ENCODE measurements around the gene KMT2D. TPM values are rescaled to one million over a fixed set of nuclear protein-coding genes. Genes with fewer than 3 reads are reported as not detected.

The KMT2D gene
- total RNA-seq, 1 donor from 2014 or later, result 136 TPM

GRCh38 chr12:49092816-49093406, 32.3 kb upstream of the KMT2D start:
- TF ChIP-seq, protein P1, sequence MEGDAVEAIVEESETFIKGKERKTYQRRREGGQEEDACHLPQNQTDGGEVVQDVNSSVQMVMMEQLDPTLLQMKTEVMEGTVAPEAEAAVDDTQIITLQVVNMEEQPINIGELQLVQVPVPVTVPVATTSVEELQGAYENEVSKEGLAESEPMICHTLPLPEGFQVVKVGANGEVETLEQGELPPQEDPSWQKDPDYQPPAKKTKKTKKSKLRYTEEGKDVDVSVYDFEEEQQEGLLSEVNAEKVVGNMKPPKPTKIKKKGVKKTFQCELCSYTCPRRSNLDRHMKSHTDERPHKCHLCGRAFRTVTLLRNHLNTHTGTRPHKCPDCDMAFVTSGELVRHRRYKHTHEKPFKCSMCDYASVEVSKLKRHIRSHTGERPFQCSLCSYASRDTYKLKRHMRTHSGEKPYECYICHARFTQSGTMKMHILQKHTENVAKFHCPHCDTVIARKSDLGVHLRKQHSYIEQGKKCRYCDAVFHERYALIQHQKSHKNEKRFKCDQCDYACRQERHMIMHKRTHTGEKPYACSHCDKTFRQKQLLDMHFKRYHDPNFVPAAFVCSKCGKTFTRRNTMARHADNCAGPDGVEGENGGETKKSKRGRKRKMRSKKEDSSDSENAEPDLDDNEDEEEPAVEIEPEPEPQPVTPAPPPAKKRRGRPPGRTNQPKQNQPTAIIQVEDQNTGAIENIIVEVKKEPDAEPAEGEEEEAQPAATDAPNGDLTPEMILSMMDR (IDR thresholded peaks at IDR 0.05), result no peak
- POLR2A ChIA-PET, result interaction anchor here (0.7 to 2.0 kb wide), 6 partner anchors 14 to 39 kb away, joined by 3 to 7 read pairs (median 4); partner anchors contain the start of gene RHEBL1

GRCh38 chr12:49092086-49092815, 31.7 kb upstream of the KMT2D start:
- Mint-ChIP-seq H3K4me1 (peaks cover 59% of the 10 kb centered on the region), H3K27ac (no peak overlapping the region), H3K4me3 (peak overlapping the region; percentile 57), H3K36me3 (ENCODE audit: low read depth) (peaks cover 7% of the 10 kb centered on the region), H3K9me3 (no peaks in the 10 kb centered on the region), H3K27me3 (peaks cover 56% of the 10 kb centered on the region)
- ATAC-seq (ENCODE audit: low read depth) (peak; percentile 48), DNase-seq (peak; percentile 53)
- TF ChIP-seq, protein P1 (IDR thresholded peaks at IDR 0.05), result no peak
- ChIA-PET CTCF (interaction anchor here (1.0 to 6.5 kb wide), 6 partner anchors 15 to 239 kb away, joined by 5 to 79 read pairs (median 14); partner anchors contain the start of gene RHEBL1), POLR2A (interaction anchor here (1.2 to 1.7 kb wide), 4 partner anchors 23 to 38 kb away, joined by 3 to 8 read pairs (median 5); partner anchors contain the start of genes RHEBL1 and TUBA1B)
- intact Hi-C loops (cut with micrococcal nuclease), result loop anchor here (1.0 to 5.0 kb wide), 3 partner anchors 28 to 110 kb away; no protein-coding TSS in a partner anchor

More at GRCh38 chr12:49092816-49093406, 32.3 kb upstream of the KMT2D start:
- intact Hi-C loops (cut with micrococcal nuclease), result loop anchor here (1.0 to 5.0 kb wide), 3 partner anchors 29 to 111 kb away; no protein-coding TSS in a partner anchor
- Mint-ChIP-seq H3K27ac (no peak overlapping the region), H3K36me3 (ENCODE audit: low read depth) (peaks cover 11% of the 10 kb centered on the region), H3K4me1 (peaks cover 58% of the 10 kb centered on the region), H3K4me3 (no peak overlapping the region), H3K27me3 (peaks cover 56% of the 10 kb centered on the region), H3K9me3 (no peaks in the 10 kb centered on the region)
- CTCF ChIA-PET, result interaction anchor here (1.0 to 6.5 kb wide), 6 partner anchors 14 to 240 kb away, joined by 5 to 79 read pairs (median 14); partner anchors contain the start of gene RHEBL1
- DNase-seq, result no peak
- ATAC-seq (ENCODE audit: low read depth), result no peak

DNA sequence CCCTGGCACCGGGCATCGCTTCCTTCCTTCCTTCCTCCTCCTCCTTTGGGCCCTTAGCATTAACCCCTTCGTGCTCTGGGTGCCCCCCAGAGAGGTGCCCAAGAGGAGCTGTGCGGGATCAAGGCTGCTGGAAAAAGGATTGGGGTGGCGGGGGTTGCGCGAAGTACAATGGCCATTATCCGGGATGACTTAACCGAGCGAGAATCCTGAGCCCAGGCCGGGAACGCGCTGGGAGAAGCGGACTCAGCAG, 31.2 kb upstream of the KMT2D start:
- H3K27me3 Mint-ChIP-seq, result peaks cover 56% of the 10 kb centered on the region
- DNase-seq (no peak), ATAC-seq (ENCODE audit: low read depth) (no peak)
- H3K4me1 Mint-ChIP-seq, result peaks cover 59% of the 10 kb centered on the region
- intact Hi-C loops (cut with micrococcal nuclease), result loop anchor here (1.0 to 5.0 kb wide), 3 partner anchors 27 to 109 kb away; no protein-coding TSS in a partner anchor
- no peak overlapping the region for H3K4me3 Mint-ChIP-seq
- ChIA-PET POLR2A (interaction anchor here (1.2 to 1.7 kb wide), 4 partner anchors 22 to 39 kb away, joined by 3 to 8 read pairs (median 5); partner anchors contain the start of genes RHEBL1 and TUBA1B), CTCF (interaction anchor here (1.0 to 6.5 kb wide), 6 partner anchors 15 to 239 kb away, joined by 5 to 79 read pairs (median 14); partner anchors contain the start of gene RHEBL1)
- peaks cover 7% of the 10 kb centered on the region for H3K36me3 Mint-ChIP-seq (ENCODE audit: low read depth)
- TF ChIP-seq, protein P1 (IDR thresholded peaks at IDR 0.05), result no peak
- H3K9me3 Mint-ChIP-seq, result no peaks in the 10 kb centered on the region
- H3K27ac Mint-ChIP-seq, result no peak overlapping the region

- ChIA-PET CTCF (interaction anchor here (1.4 to 6.5 kb wide), 4 partner anchors 22 to 144 kb away, joined by 6 to 79 read pairs (median 14); partner anchors contain the start of gene RHEBL1), POLR2A (interaction anchor here (1.2 to 1.7 kb wide), 4 partner anchors 22 to 39 kb away, joined by 3 to 8 read pairs (median 5); partner anchors contain the start of genes RHEBL1 and TUBA1B)
- DNase-seq (no peak), ATAC-seq (ENCODE audit: low read depth) (no peak)
- Mint-ChIP-seq H3K27me3 (peaks cover 56% of the 10 kb centered on the region), H3K36me3 (ENCODE audit: low read depth) (peaks cover 3% of the 10 kb centered on the region), H3K27ac (no peak overlapping the region), H3K4me1 (peaks cover 59% of the 10 kb centered on the region), H3K4me3 (peak overlapping the region; percentile 41), H3K9me3 (no peaks in the 10 kb centered on the region)
- intact Hi-C loops (cut with micrococcal nuclease), result loop anchor here (5.0 kb wide), 1 partner anchor 109 kb away; no protein-coding TSS in a partner anchor
- TF ChIP-seq, protein P1 (IDR thresholded peaks at IDR 0.05), result no peak
These were observed 30.7 kb upstream of the KMT2D start for GRCh38 chr12:49091056-49091835.

All from activated B cell treated with CpG ODN at 0.5 μM for 24 hours (primary cell).